ENCODE results near the gene CACNA2D4. TPM values are rescaled to one million over a fixed set of nuclear protein-coding genes. Genes with fewer than 3 reads are reported as not detected.

Gene CACNA2D4
- total and polyA plus RNA-seq, 2 of the 13 experiments (the other 11 are each of a cell fraction or from before 2014, with no cell fraction given): 14.2 to 136 TPM

GRCh38 chr12:1885082-1885596 lies 33.3 kb downstream of the CACNA2D4 start:
- ATAC-seq (no peak), FAIRE-seq (no peak), DNase-seq (ENCODE audit: low spot score) (no peak)
- in situ Hi-C loops (cut with HindIII; ENCODE audit: extremely low pct_ligation_motif_present, low pct_unique_long_range_greater_than_20kb): no loop called here
- intact Hi-C loops (cut with micrococcal nuclease; ENCODE audit: unreplicated experiment): no loop called here
- Histone ChIP-seq H3K79me2 (ENCODE audit: insufficient read depth, low read length) (no peaks in the 10 kb centered on the region), H3K9me3 (ENCODE audit: low read length) (no peaks in the 10 kb centered on the region), H3K9ac (ENCODE audit: insufficient read depth, low read depth, low read length) (no peak overlapping the region), H3K4me2 (ENCODE audit: low read depth, low read length) (peak overlapping the region; percentile 69; the same call in 1 of the 2 replicates), H4K20me1 (ENCODE audit: insufficient read depth, low read length) (no peaks in the 10 kb centered on the region), H3K36me3 (replicated peaks in 1 of 2; ENCODE audit: control insufficient read depth in 1 of 2, insufficient read depth in 2 of 2, low read length in 2 of 2) (no peaks in the 10 kb centered on the region), H2AFZ (ENCODE audit: low read length) (peak overlapping the region; percentile 86), H3K4me1 (ENCODE audit: insufficient read depth, low read length) (peaks cover 29% of the 10 kb centered on the region), H3K27ac (ENCODE audit: extremely low read length, insufficient read depth, low read length) (no peak overlapping the region), H3K4me3 (replicated peaks in 1 of 3; ENCODE audit: insufficient read depth in 1 of 3, low read depth in 2 of 3, low read length in 3 of 3) (no peak overlapping the region), H3K27me3 (ENCODE audit: control insufficient read depth in 1 of 2, insufficient read depth in 2 of 2, low read length in 2 of 2) (peaks cover 6 to 39% of the 10 kb centered on the region in 2 experiments; a peak in 3 of 5 replicates)
- BruUV-seq (replicated peaks): no TSS peak
- CTCF ChIA-PET (ENCODE audit: low intra/inter-chr PET ratio, low total read pairs): no interaction called here
- POLR2A ChIA-PET: no interaction called here
- WGBS (ENCODE audit: low lambda C conversion rate): 53% methylated on average over 5 of the region's 5 CpGs
- no peak for TF ChIP-seq CBX2 (IDR thresholded peaks at IDR 0.05; ENCODE audit: low read depth, low read length)
- no peak for TF ChIP-seq CBX2 (CRISPR knock-in tag; IDR thresholded peaks at IDR 0.05; ENCODE audit: low read depth)
- no peak for TF ChIP-seq ZNF703 (CRISPR knock-in tag; IDR thresholded peaks at IDR 0.05; ENCODE audit: borderline replicate concordance)
- no peak for TF ChIP-seq ZNF546 (CRISPR knock-in tag; conservative IDR thresholded peaks at IDR 0.05)
- TF ChIP-seq ZFP82 (CRISPR knock-in tag; IDR thresholded peaks at IDR 0.05; ENCODE audit: borderline replicate concordance): no peak
- no peak for TF ChIP-seq ZNF749 (CRISPR knock-in tag; IDR thresholded peaks at IDR 0.05; ENCODE audit: borderline replicate concordance)
- no peak for TF ChIP-seq ZNF7 (CRISPR knock-in tag; IDR thresholded peaks at IDR 0.05)
- no peak for TF ChIP-seq RORA (CRISPR knock-in tag; IDR thresholded peaks at IDR 0.05)
- no peak for TF ChIP-seq ZNF597 (CRISPR knock-in tag; IDR thresholded peaks at IDR 0.05)
- TF ChIP-seq ZNF639 (CRISPR knock-in tag; conservative IDR thresholded peaks at IDR 0.05): no peak
- no peak for TF ChIP-seq KDM5A (IDR thresholded peaks at IDR 0.05; ENCODE audit: borderline replicate concordance, low read length)
- TF ChIP-seq RAD51 (IDR thresholded peaks at IDR 0.05; ENCODE audit: borderline replicate concordance): no peak
- TF ChIP-seq TRAFD1 (CRISPR knock-in tag; IDR thresholded peaks at IDR 0.05; ENCODE audit: borderline replicate concordance): no peak
- no peak for TF ChIP-seq ZNF280D (CRISPR knock-in tag; IDR thresholded peaks at IDR 0.05)
- TF ChIP-seq ARNT2 (CRISPR knock-in tag; IDR thresholded peaks at IDR 0.05; ENCODE audit: low read depth): no peak
- TF ChIP-seq ZNF570 (CRISPR knock-in tag; IDR thresholded peaks at IDR 0.05; ENCODE audit: borderline replicate concordance): no peak
- TF ChIP-seq ZNF678 (CRISPR knock-in tag; IDR thresholded peaks at IDR 0.05): no peak
- TF ChIP-seq ZFYVE20 (CRISPR knock-in tag; IDR thresholded peaks at IDR 0.05; ENCODE audit: borderline replicate concordance, low read depth): no peak
- no peak for TF ChIP-seq POLR2AphosphoS2 (IDR thresholded peaks at IDR 0.05; ENCODE audit: low read depth, low read length)
